Activated CD8-positive, alpha-beta T cell treated with anti-CD3 and anti-CD28 coated beads, Interleukin-2, amount 10 ng/mL, durations not matched to agents 7 days and 5 days (primary cell): ENCODE measurements around the gene ARID4A. TPM values are rescaled to one million over a fixed set of nuclear protein-coding genes. Genes with fewer than 3 reads are reported as not detected.

Experiments used
- ATAC-seq: fragments of 150-1000 bp; cut with Tn5 transposase; one replicate; pipeline ENCODE4 v1.10.0; 2021; ENCODE audit warnings: moderate library complexity
- CTCF ChIA-PET: fragments of 350-600 bp; sonication (Branson Sonifier 250); formaldehyde crosslinking; loops from one replicate; lab custom pipeline; 2021; ENCODE audit warnings: antibody characterized with exemption; lab: Charles Lee
- POLR2A ChIA-PET: fragments of 350-600 bp; sonication (Branson Sonifier 250); formaldehyde crosslinking; loops from one replicate; lab custom pipeline; 2021; ENCODE audit warnings: antibody characterized with exemption; lab: Charles Lee
- DNase-seq: peaks from one replicate; pipeline ENCODE4 v3.0.0-alpha.2; 2020
- H3K27ac Mint-ChIP-seq: one replicate; pipeline ENCODE4 v1.8.0; 2021; ENCODE audit warnings: mild to moderate bottlenecking, mixed read lengths
- H3K27me3 Mint-ChIP-seq: one replicate; pipeline ENCODE4 v1.8.0; 2021; ENCODE audit warnings: low read depth, mixed read lengths
- H3K36me3 Mint-ChIP-seq: one replicate; pipeline ENCODE4 v1.8.0; 2021; ENCODE audit warnings: low read depth, mixed read lengths
- H3K4me1 Mint-ChIP-seq: one replicate; pipeline ENCODE4 v1.8.0; 2021; ENCODE audit warnings: low read depth, mixed read lengths
- H3K4me3 Mint-ChIP-seq: one replicate; pipeline ENCODE4 v1.8.0; 2021; ENCODE audit warnings: mild to moderate bottlenecking, mixed read lengths
- H3K9me3 Mint-ChIP-seq: one replicate; pipeline ENCODE4 v1.8.0; 2022; ENCODE audit warnings: mixed read lengths; ENCODE audit not compliant: insufficient read depth
- total RNA-seq, 2 experiments: library from RNA; stranded (reverse); gene quantifications; one replicate each; pipeline ENCODE4 v1.2.3, GENCODE V29; 2021

ARID4A gene
- total RNA-seq, 2 experiments from 2014 or later, result 27.0 to 28.0 TPM

DNA sequence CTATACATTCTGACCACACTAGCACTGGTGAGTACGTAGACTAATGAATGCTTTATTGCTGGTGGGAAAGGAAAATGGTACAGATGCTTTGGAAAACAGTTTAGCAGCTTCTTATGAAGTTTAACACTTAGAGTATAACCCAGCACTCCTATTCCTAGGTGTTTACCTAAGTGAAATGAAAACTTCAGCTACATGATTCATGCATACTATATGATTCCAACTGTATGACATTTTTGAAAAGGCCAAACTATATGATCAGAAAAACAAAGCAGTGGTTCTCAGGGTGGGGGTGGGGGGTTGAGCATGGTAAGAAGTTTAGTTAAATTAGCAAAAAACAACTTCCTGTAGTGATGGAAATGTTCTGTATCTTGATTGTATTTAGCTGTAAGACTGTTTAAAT is 22.1 kb upstream of the ARID4A start:
- Mint-ChIP-seq H3K27me3 (no peaks in the 10 kb centered on the region), H3K27ac (peak overlapping the region; percentile 37), H3K4me1 (peaks cover 43% of the 10 kb centered on the region), H3K4me3 (peak overlapping the region; percentile 5), H3K36me3 (peaks cover 74% of the 10 kb centered on the region), H3K9me3 (no peaks in the 10 kb centered on the region)
- ChIA-PET CTCF (interaction anchor here (0.8 to 1.6 kb wide), 5 partner anchors 12 to 36 kb away, joined by 3 to 8 read pairs (median 4); partner anchors contain the start of gene ARID4A), POLR2A (interaction anchor here (1.1 to 3.7 kb wide), 3 partner anchors 22 to 32 kb away, joined by 3 to 21 read pairs (median 18); partner anchors contain the start of genes ARID4A and PSMA3)
- ATAC-seq (no peak), DNase-seq (no peak)

DNA sequence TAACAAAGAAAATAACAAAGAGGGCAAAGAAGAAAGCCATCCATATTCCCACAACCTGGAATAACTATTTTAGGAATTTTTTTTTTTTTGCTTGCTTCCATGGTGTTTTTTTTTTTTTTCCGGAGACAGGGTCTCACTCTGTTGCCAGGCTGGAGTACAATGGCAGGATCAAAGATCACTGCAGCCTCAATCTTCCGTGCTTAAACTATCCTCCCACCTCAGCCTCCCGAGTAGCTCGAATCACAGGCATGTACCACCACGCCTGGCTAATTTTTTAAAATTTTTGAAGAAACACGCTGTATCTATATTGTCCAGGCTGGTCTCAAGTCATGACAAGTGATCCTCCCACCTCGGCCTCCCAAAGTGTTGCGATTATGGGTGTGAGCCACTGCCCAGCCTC is 20.2 kb upstream of the ARID4A start:
- peaks cover 62% of the 10 kb centered on the region for H3K4me1 Mint-ChIP-seq
- H3K9me3 Mint-ChIP-seq, result no peaks in the 10 kb centered on the region
- CTCF ChIA-PET, result no interaction called here
- ATAC-seq, result no peak
- peaks cover 73% of the 10 kb centered on the region for H3K36me3 Mint-ChIP-seq
- no peaks in the 10 kb centered on the region for H3K27me3 Mint-ChIP-seq
- no peak overlapping the region for H3K4me3 Mint-ChIP-seq
- no peak overlapping the region for H3K27ac Mint-ChIP-seq
- no peak for DNase-seq
- POLR2A ChIA-PET, result no interaction called here

DNA sequence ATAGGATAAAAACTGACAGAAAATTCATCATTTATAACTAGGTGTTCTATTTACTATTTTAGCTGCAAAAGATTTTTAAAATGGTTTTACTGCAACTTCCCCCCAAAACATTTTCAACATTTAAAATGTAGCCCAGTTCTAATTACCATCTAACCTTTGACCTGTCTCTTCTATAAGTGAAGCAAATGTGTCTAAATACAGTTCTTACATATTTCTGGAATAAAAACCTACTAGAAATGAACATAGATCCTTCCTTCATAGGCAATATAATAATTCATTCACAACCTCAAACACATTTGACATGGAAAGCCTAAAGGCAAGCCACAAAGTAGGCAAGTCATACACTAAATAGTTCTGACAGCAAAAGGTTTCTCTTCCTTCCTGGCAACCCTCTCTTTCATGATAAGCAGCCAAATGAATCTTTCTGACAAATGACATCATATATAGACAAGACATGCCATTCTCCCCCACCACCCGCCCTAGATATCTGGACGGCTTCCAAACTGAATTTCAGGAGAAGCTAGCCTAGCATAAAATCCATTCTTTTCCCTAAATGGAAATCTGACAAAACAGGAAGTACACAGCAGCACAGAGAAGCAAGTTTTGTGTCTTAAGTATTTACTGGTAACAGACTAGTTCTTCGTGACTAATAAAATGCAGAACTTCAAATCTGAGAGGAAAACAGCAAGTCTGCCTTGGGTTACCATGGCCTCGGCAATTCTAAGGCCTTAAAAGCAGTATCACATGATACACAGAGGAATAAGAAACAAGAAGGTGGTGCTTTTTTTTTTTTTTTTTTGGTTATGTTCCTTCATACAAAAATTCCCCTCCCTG is 17.2 kb upstream of the ARID4A start:
- ChIA-PET POLR2A (interaction anchor here (2.0 kb wide), 1 partner anchor 17 kb away, joined by 11 read pairs; the partner anchor contains the start of gene ARID4A), CTCF (interaction anchor here (1.4 kb wide), 1 partner anchor 13 kb away, joined by 3 read pairs; no protein-coding TSS in a partner anchor)
- Mint-ChIP-seq H3K4me1 (peaks cover 51% of the 10 kb centered on the region), H3K27me3 (no peaks in the 10 kb centered on the region), H3K9me3 (no peaks in the 10 kb centered on the region), H3K4me3 (peak overlapping the region; percentile 37), H3K36me3 (peaks cover 78% of the 10 kb centered on the region), H3K27ac (peak overlapping the region; percentile 91)
- DNase-seq (peak; percentile 33), ATAC-seq (peak; percentile 77)

DNA sequence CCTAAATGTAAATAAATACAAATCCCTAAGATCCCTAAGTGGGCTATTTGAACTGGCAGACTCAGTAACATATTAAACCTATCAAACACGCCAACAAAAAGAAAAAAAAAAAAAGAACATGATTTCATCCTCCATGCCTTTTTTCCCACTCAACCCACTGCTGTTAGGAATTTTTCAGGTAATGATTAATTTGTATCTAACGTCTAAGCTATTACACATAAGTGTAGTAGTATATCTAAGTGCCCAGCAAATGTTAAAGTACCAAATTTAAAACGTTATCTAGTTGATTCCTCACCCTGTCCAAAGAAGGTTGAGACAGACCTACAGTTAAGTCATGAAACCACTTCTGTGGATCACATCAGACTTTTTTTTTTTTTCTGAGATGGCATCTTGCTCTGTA is 16.4 kb upstream of the ARID4A start:
- Mint-ChIP-seq H3K27ac (peak overlapping the region; percentile 91), H3K4me1 (peaks cover 44% of the 10 kb centered on the region), H3K9me3 (no peaks in the 10 kb centered on the region), H3K4me3 (peak overlapping the region; percentile 37), H3K36me3 (peaks cover 77% of the 10 kb centered on the region), H3K27me3 (no peaks in the 10 kb centered on the region)
- POLR2A ChIA-PET, result interaction anchor here (2.0 kb wide), 1 partner anchor 16 kb away, joined by 11 read pairs; the partner anchor contains the start of gene ARID4A
- CTCF ChIA-PET, result interaction anchor here (1.4 kb wide), 1 partner anchor 14 kb away, joined by 3 read pairs; no protein-coding TSS in a partner anchor
- DNase-seq, result no peak
- ATAC-seq, result no peak

DNA sequence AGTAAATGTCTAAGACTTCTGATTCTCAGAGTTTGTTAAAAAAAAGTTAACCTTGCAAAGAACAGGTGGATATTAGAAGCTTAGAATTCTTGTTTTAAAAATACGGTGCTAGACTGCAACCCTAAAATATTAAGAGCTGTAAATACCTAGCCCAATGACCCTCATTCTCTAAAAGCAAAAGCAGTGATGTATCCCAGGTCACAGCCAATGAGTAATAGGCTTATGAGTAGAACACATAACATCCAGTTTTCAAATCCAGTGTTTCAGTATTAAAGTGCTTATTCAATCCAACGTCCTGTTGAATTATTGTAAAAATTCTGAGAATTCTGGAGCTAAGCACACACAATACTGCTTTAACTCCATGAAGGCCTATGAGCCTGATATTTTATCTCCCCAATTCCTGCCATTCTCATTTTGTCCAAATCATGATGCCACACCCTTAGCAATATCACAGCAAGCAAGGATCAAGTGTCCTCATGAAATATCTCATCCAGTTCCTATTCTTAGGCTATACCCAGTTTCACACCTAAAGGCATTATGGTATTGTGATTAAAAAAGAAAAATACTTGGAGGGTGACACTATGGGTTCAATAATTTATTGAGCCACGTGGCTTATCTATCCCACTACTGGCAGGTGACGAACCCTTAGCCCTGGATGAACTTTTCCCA is 15.3 kb upstream of the ARID4A start:
- Mint-ChIP-seq H3K27me3 (no peaks in the 10 kb centered on the region), H3K9me3 (no peaks in the 10 kb centered on the region), H3K27ac (no peak overlapping the region), H3K36me3 (peaks cover 81% of the 10 kb centered on the region), H3K4me1 (peaks cover 45% of the 10 kb centered on the region), H3K4me3 (no peak overlapping the region)
- ChIA-PET CTCF (no interaction called here), POLR2A (interaction anchor here (1.0 kb wide), 1 partner anchor 15 kb away, joined by 4 read pairs; the partner anchor contains the start of gene ARID4A)
- no peak for DNase-seq
- ATAC-seq, result no peak

DNA sequence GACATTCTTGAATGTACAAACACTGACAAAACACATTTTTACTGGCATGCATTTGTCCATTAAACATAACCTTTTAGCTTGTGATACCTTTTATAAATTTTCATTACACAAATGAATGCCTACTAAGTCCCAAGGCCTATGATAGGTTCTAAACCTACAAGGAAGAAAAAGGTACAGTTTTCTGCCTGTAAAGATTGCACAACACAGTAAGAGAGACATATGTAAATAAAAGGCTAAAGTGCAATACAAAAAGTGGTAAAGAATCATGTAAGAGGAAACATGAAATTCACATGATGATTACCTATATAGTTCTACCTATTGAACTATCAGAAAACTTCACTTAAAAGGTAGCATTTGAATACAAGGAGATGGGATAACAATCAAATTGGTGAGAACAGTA is 14.6 kb upstream of the ARID4A start:
- no peak overlapping the region for H3K27ac Mint-ChIP-seq
- no peak overlapping the region for H3K4me3 Mint-ChIP-seq
- peaks cover 82% of the 10 kb centered on the region for H3K36me3 Mint-ChIP-seq
- H3K4me1 Mint-ChIP-seq, result peaks cover 48% of the 10 kb centered on the region
- H3K9me3 Mint-ChIP-seq, result no peaks in the 10 kb centered on the region
- POLR2A ChIA-PET, result interaction anchor here (1.0 kb wide), 2 partner anchors 14 to 15 kb away, joined by 4 to 5 read pairs; partner anchors contain the start of gene ARID4A
- CTCF ChIA-PET, result no interaction called here
- DNase-seq, result no peak
- no peaks in the 10 kb centered on the region for H3K27me3 Mint-ChIP-seq
- no peak for ATAC-seq

DNA sequence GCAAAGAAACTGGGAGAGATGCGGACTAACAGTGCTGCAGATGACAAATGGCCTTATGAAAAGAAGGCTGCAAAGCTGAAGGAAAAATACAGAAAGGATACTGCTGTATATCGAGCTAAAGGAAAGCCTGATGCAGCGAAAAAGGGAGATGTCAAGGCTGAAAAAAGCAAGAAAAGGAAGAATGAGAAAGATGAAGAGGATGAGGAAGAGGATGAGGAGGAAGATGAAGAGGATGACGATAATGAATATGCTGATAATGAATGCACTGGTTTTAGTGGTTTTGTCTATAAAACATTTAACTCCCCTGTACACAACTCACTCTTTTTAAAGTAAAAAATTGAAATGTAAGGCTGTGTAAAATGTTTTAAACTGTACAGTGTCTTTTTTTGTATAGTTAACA is 13.2 kb upstream of the ARID4A start:
- ChIA-PET POLR2A (interaction anchor here (0.9 to 2.2 kb wide), 2 partner anchors 13 to 17 kb away, joined by 4 to 6 read pairs; partner anchors contain the start of gene ARID4A), CTCF (no interaction called here)
- no peak for DNase-seq
- no peak for ATAC-seq
- H3K36me3 Mint-ChIP-seq, result peaks cover 85% of the 10 kb centered on the region
- H3K9me3 Mint-ChIP-seq, result no peaks in the 10 kb centered on the region
- no peaks in the 10 kb centered on the region for H3K27me3 Mint-ChIP-seq
- peaks cover 47% of the 10 kb centered on the region for H3K4me1 Mint-ChIP-seq
- no peak overlapping the region for H3K4me3 Mint-ChIP-seq
- H3K27ac Mint-ChIP-seq, result peak overlapping the region; percentile 23

DNA sequence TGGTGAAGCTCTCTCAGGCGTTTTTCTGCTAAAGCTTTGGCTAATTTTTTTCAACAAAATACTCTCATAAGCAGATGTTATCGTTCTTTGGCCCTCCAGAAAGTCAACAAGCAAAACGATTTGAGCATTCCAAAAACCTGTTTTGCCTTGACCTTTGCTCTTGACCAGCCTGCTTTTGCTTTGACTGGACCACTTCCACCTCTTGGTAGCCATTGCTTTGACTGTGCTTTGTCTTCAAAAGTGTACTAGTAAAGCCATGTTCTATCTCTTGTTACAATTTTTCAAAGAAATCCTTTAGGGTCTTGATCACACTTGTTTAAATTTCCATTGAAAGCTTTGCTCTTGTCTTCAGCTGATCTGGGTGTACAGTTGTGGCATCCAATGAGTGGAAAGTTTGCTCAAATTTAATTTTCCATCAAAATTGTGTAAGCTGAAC is 10.7 kb upstream of the ARID4A start:
- Mint-ChIP-seq H3K9me3 (no peaks in the 10 kb centered on the region), H3K36me3 (peaks cover 76% of the 10 kb centered on the region), H3K27me3 (no peaks in the 10 kb centered on the region), H3K27ac (no peak overlapping the region), H3K4me3 (no peak overlapping the region), H3K4me1 (peaks cover 35% of the 10 kb centered on the region)
- CTCF ChIA-PET, result no interaction called here
- POLR2A ChIA-PET, result no interaction called here
- ATAC-seq (no peak), DNase-seq (no peak)

DNA sequence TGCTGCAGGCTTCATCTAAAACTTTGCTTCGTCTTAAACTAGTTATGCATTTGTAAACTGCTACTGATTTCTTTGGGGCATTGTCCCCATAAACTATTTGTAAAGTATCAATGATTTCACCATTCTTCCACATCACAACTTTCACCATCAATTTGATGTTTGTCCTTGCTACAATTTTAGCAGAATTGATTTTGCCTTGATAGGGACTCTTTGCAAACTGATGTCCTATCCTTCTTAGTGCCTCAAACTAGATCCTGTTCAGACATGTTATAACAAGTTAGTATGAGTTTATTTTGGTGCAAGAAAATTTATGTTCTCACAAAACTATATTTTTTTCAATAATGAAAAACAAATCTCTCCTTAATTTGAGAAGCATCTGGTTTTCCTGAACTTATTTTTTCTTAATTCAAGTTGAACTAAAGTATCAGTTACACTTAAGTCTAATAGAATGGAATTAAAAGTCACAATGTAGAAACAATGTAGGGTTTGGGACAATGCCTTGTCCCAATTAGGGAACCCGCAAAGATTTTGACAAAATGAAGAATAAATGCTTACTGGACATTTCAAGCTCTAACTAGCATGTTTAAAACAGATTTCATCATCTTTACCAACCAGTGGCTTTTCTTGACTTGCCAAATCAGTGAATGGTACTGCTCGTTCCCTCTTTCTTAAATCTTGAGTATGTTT is 10.1 kb upstream of the ARID4A start:
- H3K27ac Mint-ChIP-seq, result peak overlapping the region; percentile 9
- no peaks in the 10 kb centered on the region for H3K27me3 Mint-ChIP-seq
- ATAC-seq, result no peak
- H3K36me3 Mint-ChIP-seq, result peaks cover 76% of the 10 kb centered on the region
- no peak overlapping the region for H3K4me3 Mint-ChIP-seq
- ChIA-PET POLR2A (interaction anchor here (1.7 kb wide), 1 partner anchor 9 kb away, joined by 12 read pairs; the partner anchor contains the start of gene ARID4A), CTCF (no interaction called here)
- peaks cover 34% of the 10 kb centered on the region for H3K4me1 Mint-ChIP-seq
- no peaks in the 10 kb centered on the region for H3K9me3 Mint-ChIP-seq
- no peak for DNase-seq

DNA sequence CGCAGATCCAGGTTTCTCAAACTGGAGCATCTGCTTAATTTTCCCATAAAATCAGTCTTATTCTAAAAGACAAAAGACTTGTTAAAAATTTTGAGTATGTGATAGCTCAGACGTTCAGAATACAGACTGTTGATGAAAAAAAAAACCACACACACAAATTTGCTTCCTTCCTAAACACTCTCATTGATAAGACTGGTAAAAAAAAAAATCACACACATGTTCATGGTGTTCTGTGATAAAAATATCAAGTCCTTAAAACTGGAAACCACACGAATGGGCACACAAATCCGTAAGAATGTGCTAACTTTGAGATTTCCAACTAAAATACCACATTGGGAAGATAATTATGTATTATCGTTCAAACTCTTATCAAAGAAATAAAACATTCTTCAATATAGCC is 6.7 kb upstream of the ARID4A start:
- peaks cover 77% of the 10 kb centered on the region for H3K36me3 Mint-ChIP-seq
- no peaks in the 10 kb centered on the region for H3K27me3 Mint-ChIP-seq
- H3K9me3 Mint-ChIP-seq, result no peaks in the 10 kb centered on the region
- no peak for DNase-seq
- ChIA-PET POLR2A (no interaction called here), CTCF (no interaction called here)
- H3K4me1 Mint-ChIP-seq, result peaks cover 38% of the 10 kb centered on the region
- no peak overlapping the region for H3K4me3 Mint-ChIP-seq
- H3K27ac Mint-ChIP-seq, result no peak overlapping the region
- ATAC-seq, result no peak

DNA sequence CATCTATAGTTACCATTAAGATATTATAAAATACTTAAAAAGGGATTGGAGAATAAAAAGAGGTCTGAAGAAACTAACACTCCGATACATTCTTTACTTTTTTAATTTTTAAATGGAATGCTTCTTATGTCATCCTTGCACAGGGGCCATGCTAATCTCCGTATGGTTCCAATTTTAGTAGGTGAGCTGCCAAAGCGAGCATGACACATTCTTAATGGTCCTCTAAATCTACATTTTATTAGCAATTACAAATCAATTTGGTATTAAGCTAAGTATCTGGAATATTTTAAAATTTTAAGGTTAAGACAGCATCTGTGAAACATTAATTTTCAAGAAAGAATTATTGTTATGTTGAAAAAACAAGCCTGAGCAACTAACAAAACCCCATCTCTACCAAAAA is 6.2 kb upstream of the ARID4A start:
- Mint-ChIP-seq H3K9me3 (no peaks in the 10 kb centered on the region), H3K27me3 (no peaks in the 10 kb centered on the region), H3K36me3 (peaks cover 74% of the 10 kb centered on the region), H3K4me3 (no peak overlapping the region), H3K27ac (no peak overlapping the region), H3K4me1 (peaks cover 38% of the 10 kb centered on the region)
- ChIA-PET POLR2A (no interaction called here), CTCF (interaction anchor here (0.6 kb wide), 1 partner anchor 17 kb away, joined by 3 read pairs; no protein-coding TSS in a partner anchor)
- no peak for DNase-seq
- no peak for ATAC-seq
